HL-60 (cell line): ENCODE measurements around the gene LRRC71.

Experiments used
- DNase-seq, 2 experiments: peaks; one replicate each; pipeline ENCODE4 v3.0.0-alpha.2; 2010 to 2020; ENCODE audit warnings: low read depth in 1 of 2, low spot score in 1 of 2
- H3K27ac ChIP-seq: fragments of 250-450 bp; sonication (Bioruptor Pico); replicated peaks from 2 replicates; pipeline ENCODE4 v1.5.1; 2020; ENCODE audit warnings: mild to moderate bottlenecking, moderate library complexity
- H3K27me3 ChIP-seq: fragments of 250-450 bp; sonication (Bioruptor Pico); 2 replicates; pipeline ENCODE4 v1.5.1; 2021; ENCODE audit warnings: mild to moderate bottlenecking, moderate library complexity; ENCODE audit not compliant: insufficient read depth, poor library complexity, severe bottlenecking
- H3K4me3 ChIP-seq: replicated peaks from 2 replicates; pipeline ENCODE4 v1.5.1; 2011; ENCODE audit warnings: mild to moderate bottlenecking, control low read depth, low read length; ENCODE audit not compliant: insufficient read depth
- CTCF ChIP-seq: IDR thresholded peaks from one replicate; pipeline ENCODE4 v1.5.1; 2011; ENCODE audit warnings: low read length, control low read depth, inconsistent platforms; ENCODE audit not compliant: insufficient read depth
- GABPA ChIP-seq: IDR thresholded peaks from 2 replicates; pipeline ENCODE4 v1.6.1; 2012; ENCODE audit warnings: low read depth
- POLR2AphosphoS5 ChIP-seq: IDR thresholded peaks from 2 replicates; pipeline ENCODE4 v1.6.1; 2012; ENCODE audit warnings: low read depth
- REST ChIP-seq: IDR thresholded peaks from 2 replicates; pipeline ENCODE4 v1.6.1; 2012; ENCODE audit warnings: low read depth; ENCODE audit not compliant: insufficient replicate concordance
- SPI1 ChIP-seq: IDR thresholded peaks from 2 replicates; pipeline ENCODE4 v1.6.1; 2012; ENCODE audit warnings: low read depth, mild to moderate bottlenecking, borderline replicate concordance

The LRRC71 gene

GRCh38 chr1:156944848-156945247 is 24.4 kb downstream of the LRRC71 start:
- no peak for DNase-seq
- no peak overlapping the region for H3K4me3 ChIP-seq
- no peak overlapping the region for H3K27ac ChIP-seq
- no peaks in the 10 kb centered on the region for H3K27me3 ChIP-seq
- no peak for TF ChIP-seq CTCF
- no peak for TF ChIP-seq GABPA
- TF ChIP-seq REST: no peak
- TF ChIP-seq SPI1: no peak
- TF ChIP-seq POLR2AphosphoS5: no peak

GRCh38 chr1:156945881-156946661 is 25.6 kb downstream of the LRRC71 start:
- TF ChIP-seq CTCF: no peak
- TF ChIP-seq REST: no peak
- no peak for TF ChIP-seq POLR2AphosphoS5
- no peak for TF ChIP-seq GABPA
- TF ChIP-seq SPI1: no peak
- Histone ChIP-seq H3K27ac (no peak overlapping the region), H3K27me3 (no peaks in the 10 kb centered on the region), H3K4me3 (no peak overlapping the region)
- no peak for DNase-seq

- TF ChIP-seq GABPA: no peak
- no peak for TF ChIP-seq CTCF
- TF ChIP-seq REST: no peak
- no peak for TF ChIP-seq SPI1
- Histone ChIP-seq H3K27me3 (no peaks in the 10 kb centered on the region), H3K4me3 (no peak overlapping the region), H3K27ac (no peak overlapping the region)
- no peak for DNase-seq
These were observed 26.7 kb downstream of the LRRC71 start for GRCh38 chr1:156947127-156947526.
